ENCODE results near the gene TM4SF1.
"Not testable (repeated sequence)": the region's sequence is repeated elsewhere in the genome, so short reads cannot be mapped to it uniquely, and the experiment has no call there.

Gene TM4SF1

DNA sequence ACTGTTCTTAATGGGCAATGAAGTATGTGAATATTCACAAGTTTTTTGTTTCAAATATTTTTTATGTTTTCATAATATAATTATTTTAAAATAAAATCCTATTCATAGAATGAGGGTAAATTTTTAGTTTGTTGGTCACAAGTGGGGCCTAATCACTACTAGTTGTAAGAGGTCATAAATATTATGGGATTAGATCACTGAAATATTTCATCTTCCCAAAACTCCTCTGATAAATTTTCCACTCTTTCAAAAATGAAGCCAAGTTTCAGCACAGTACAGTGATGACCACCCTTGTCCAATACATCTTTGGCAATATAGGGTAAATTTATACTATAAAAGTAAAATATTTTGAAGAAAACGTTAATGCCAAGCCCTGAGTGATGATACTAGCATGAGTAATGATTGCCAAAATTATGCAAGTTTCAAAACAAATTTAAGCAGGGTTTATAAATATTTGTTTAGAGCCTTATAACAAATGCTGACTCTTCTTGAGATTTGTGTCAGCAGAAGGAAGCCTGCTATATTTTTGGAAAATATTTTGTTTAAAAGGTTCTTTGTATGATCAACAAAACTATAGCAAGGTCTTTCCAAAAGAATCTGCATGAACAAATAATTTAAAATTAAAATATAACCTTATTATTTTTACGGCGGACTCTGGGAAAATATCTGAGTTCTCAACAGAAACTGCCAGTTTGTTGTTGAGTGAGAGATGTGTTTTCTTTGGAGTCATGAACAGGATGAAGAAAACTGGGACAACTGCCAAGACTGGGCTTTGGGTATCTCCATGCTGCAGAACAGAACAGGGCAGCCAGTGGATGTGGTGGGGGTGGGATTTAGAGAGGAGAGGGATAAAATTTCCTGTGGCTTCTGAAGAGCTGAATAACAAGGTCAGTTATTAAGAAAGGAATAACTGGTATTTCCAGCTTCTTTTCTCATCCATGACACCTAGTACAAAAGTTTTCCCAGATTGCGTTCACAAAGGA lies 17.9 kb upstream of the TM4SF1 start:
- DNase-seq (ENCODE audit: low read depth in 2 of 2) = no peak

DNA sequence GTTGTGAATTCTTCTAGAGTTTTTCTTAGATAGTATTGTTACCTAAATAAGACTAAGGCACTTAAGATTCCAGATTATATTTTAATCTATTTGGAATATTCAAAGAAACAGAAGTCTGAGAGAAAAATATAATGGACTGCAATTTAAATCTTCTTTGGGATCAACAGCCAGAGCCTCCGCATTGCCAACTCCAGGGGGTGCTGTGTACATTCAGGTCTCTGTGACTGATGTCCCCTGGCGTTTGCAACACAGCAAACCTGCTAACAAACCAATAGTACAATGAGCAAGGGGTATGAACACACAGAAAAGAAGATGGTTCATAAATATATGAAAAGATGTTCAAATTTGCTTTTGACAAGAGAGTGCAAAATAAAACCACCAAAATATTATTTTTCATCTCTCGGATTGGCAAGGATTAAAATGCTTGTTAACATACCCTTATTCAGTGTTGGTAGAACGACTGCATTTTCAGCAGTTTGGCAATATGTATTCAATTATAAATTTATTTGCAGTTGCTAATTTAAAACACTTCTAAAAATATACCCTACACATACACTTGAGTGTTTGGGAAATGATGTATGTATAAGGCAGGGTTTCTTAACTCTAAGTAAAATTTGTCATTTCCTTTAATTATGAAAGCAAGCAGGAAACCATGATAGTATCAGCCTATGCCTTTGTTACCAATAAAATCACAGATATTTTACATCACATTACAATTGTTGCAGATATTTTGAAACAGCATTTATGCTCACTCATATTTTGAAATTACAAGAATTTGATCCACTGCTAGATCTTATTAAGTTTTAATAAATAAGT lies 16.1 kb upstream of the TM4SF1 start:
- no peak for DNase-seq (ENCODE audit: low read depth in 2 of 2)

DNA sequence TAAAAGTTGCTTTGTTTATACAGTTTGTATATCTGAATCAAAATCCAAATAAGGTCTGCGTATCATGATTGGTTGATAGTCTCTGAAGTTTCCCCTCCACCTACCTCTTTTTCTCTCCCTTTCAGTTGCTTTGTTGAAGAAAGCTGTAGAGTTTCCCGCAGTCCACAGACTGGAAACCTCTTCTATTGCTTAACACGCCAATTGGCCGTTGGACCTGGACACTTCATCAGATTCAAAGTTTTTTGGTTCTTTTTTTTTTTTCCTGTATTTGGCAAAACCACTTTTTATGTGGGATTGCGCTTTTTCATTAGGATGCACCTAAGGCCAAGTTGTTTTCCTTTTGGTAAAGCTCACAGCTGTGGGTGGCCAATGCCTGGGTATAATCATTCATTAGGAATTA lies 14.5 kb upstream of the TM4SF1 start:
- DNase-seq (ENCODE audit: low read depth in 2 of 2) = no peak

DNA sequence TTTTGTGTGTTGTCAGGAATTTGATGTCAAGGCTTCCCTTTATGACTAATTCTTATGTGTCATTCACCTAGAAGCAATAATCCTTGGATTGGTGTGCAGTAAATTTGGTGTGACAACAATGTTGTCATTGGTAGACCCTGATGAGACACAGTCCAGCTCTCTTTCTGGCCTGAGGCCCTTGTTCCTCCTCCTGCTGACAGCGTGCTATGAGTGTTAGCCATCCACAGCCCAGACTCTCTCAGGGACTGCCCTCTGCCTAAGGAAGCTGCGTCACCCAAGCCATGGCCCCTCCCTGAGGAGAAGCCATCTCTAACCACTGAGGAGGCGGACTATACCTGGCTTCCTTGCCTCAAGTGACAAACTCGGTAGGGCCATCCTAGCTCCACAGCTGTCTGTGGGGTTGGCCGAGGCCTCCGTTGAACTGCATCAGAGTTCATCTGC lies 13.3 kb upstream of the TM4SF1 start:
- no peak for DNase-seq (ENCODE audit: low read depth in 2 of 2)

DNA sequence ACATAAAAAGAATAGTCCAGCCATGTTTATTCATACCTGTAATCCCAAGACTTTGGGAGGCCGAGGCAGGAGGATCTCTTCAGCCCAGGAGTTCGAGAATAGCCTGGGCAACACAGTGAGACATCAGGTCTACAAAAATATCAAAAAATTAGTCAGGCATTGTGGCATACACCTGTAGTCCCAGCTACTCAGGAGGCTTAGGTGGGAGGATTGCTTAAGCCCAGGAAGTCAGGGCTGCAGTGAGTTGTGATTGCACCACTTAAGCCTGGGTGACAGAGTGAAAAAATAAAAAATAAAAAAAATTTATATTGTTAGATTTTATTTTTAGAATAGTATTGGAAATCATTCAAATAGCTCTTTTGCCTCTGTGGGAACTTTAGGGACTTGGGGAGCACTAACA lies 12.8 kb upstream of the TM4SF1 start:
- DNase-seq (ENCODE audit: low read depth in 2 of 2) = no peak

DNA sequence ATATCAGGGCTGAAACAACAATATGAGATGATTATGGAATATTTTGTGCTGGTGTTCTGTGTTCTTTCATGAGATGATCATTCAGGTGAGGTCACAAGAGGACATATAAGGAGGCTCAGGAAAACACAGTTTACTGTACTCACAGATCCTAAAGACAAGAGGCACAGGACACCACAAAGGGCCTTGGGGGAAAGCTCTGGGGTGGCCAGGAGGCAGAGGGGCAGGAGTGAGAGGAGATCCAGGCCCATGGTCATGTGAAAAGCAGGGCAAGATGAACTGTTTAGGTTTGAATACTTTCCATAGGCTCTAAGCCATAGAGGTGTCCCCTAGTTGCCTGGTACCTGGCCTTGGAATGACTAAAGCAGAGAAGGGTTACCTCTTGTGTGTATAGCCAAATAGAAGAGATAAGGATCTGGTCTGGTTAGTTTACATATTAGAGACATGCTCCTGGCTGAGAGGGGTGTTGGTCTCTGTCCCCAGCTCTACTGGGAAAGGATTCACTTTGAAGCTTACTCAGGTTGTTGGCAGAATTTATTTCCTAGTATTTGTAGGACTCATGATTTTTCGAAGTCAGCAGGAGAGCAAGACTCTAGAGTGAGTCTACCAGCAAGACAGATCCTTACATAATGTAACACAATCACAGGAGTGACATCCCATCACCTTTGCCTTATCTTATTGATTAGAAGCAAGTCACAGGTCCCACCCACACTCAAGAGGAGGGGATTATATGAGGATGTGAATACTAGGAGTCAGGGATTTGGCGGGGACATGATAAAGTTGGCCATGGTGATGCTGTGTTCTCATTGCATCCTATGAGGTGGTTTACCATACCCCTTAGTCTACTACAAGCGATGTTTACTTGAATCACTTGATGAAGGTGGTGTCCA lies 11.3 kb upstream of the TM4SF1 start:
- no peak for DNase-seq (ENCODE audit: low read depth in 2 of 2)

DNA sequence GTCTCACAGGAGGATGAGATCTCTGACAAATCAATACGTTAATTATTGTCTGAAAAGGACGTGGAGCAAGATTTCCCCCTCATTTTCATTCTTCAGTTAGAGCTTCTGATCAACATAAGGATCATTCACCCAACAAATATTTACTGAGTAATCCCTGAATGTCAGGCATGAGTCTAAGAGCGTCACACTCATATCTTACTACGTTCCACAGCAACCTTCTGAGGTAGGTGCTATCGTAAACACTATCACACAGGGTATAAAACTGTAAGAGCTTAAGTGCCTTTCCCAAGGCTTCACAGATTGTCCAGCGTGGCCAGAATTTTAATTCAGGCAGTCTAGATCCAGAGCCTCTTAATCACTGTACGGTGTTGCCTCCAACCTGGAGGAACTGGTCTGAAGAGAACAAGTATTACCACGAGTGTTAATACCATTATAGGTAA lies 10.6 kb upstream of the TM4SF1 start:
- DNase-seq (ENCODE audit: low read depth in 2 of 2) = peak; percentile 66 to 69

DNA sequence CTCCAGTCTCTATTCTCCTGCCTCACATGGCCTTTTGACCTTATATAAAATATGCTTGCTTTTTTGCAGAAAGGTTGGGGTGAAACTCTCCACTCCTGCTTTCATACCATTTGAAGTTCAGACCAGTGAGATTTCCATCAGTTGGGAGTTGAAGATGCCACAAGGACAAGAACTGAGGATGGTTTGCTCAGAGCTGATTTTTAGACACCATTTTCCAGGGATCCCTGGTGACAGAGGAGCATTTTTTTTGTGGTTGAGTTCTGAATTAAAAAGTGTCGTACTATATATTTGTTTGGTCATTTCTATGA lies 8.8 kb upstream of the TM4SF1 start:
- no peak for DNase-seq (ENCODE audit: low read depth in 2 of 2)

DNA sequence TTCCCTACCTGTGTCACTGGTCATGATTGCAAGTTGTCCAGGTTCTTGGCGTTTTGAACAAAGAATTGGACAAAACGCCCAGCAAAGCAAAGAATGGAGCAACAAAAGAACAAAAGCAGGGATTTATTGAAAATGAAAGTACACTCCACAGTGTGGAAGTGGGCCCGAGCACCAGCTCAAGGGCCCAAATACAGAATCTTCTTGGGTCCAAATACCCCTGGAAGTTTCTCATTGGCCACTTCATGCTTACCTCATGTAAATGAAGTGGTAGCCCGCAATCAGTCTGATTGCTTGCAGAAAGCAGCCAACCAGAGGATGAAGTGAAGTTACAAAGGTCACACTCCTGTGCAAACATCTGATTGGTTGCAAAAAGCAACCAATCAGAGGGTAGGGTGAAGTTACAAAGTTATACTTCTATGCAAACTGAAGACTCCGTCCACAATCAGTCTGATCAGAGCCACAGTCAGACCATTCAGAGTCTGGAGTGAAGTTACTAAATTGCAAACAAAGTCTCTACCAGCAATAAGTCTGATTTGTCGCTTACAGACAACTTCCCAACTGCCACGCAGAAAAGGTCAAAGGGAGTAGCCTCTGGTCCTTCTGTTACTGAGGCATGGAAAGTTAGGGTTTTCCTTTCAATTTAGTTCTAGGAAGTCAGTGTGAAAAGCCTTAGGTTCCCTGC lies 8.3 kb upstream of the TM4SF1 start:
- no peak for DNase-seq (ENCODE audit: low read depth in 2 of 2)

DNA sequence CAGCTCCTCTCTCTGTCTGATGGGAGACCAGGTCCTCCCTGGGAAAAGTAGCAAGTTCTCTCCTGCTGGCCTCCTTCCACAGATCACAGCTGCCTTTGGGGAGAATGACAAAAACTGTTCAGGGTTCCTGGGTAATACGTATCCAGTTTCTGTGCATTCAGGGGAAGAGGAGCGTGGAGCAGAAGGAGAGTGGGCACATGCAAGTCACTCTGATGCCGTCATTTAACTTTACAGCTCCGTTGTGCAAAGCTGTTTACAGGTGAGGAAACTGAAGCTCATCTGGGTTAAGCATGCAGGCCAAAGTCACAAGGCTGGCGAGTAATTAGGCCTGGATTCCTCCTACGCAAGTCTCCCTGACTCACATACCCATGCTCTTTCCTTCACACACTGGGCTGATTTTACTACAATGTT lies 7.5 kb upstream of the TM4SF1 start:
- DNase-seq (ENCODE audit: low read depth in 2 of 2) = no peak

DNA sequence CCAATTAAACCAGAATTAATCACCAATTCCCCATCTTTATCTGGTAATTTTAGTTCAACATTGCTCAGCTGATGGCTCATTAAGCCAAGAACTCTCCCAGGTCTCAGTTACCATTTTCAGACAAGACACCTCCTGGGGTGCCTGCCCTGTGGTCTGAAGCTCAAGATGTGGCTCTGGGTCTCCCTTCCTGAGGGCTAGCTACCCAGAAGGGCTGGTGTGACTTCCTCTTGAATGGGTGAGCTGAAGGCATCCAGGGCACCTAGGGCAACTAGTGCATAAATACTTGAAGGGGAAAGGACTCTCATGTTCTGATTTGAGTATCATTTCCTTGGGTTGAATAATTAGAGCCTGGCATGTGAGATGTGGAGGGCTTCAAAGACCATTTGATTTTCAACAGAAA lies 6.7 kb upstream of the TM4SF1 start:
- DNase-seq (ENCODE audit: low read depth in 2 of 2) = no peak

DNA sequence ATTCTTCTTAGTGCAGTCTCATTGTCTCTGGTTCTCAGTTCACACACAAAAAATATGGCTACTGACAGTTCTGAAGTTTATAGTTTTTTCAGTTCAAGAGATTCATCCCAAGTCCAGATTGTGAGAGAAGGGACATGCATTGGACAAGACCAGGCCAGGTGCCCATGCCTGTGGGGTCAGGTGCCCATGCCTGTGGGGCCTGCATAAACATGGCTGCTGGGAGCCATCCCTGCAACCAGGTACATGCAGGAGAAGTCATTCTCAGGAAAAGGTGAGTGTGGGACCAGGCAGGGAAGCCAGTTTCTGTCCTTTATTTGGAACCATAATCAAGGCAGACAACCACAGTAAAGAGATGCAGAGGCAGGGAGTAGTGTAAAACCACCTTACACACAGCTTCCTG lies 6.3 kb upstream of the TM4SF1 start:
- DNase-seq (ENCODE audit: low read depth in 2 of 2) = no peak

DNA sequence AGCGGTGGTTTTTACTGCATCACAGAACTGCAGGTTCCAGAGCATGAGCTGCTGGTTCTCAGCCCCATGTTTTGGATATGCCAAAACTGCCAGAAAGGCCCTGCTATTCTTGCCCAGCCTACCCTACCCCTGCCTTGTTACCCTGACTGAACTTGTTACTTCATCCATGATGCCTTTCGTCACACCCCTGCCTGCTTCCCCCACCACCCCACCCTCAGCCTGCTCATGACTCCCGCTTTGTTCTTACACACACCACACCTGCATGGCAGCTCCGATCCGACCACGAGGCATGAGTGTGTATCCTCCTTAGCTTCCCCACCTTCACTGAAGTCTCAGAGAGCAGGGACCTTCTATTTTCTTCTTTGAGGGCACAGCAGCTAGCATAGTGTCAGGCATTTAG lies 5.1 kb upstream of the TM4SF1 start:
- no peak for DNase-seq (ENCODE audit: low read depth in 2 of 2)

DNA sequence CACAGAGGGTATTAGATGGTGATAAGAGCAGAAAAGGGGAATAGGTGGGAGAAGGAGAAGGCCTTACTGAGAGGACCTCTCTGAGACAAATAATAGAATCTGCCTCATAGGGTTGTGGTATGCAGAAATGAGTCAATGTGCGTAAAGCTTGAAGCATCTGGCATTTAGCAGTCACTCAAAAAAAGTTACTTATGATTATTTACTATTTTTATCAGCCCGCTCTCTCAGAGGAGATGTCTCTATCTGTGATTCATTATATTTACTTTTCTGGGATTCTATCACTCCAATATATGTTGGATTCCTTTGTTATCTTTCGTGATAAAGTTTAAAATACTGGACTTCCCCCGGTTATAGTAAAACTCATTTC lies 4.6 kb upstream of the TM4SF1 start:
- peak in 1 of 2 experiments; percentile 60 for DNase-seq (ENCODE audit: low read depth in 2 of 2)

DNA sequence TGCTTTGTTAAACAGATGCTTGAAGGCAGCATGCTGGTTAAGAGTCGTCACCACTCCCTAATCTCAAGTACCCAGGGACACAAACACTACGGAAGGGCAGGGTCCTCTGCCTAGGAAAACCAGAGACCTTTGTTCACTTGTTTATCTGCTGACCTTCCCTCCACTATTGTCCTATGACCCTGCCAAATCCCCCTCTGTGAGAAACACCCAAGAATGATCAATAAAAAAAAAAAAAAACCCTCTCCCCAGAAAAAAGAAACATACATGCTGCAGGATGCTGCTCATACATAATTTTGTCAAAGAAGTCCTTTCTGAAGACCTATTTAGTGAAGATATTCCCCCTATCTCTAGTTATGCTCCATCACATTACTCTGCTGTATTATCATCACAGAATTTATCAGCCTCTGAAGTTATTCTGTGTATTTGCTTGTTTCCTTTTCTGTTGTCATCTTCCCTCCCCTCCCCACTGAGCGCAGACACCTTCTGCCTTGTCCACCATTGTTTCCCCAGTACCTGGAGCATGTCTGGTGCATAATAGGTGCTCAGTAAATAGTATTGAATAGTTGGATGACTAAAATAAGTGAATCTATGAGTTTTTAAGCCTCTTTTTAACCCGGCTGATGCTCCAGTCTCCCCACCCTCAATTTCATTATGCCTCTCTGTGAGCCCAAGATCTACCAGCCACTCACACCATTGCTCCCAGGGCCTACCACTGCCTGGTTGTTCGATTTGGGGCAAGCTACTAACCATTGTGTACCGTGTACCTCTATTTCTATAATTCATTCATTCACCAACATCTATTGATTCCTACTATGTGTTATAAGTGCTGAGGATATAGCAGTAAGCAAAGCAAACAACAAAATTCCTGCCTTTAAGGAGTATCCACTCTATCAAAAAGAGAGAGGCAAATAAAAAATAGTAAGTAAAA lies 4.0 kb upstream of the TM4SF1 start:
- DNase-seq (ENCODE audit: low read depth in 2 of 2) = no peak

DNA sequence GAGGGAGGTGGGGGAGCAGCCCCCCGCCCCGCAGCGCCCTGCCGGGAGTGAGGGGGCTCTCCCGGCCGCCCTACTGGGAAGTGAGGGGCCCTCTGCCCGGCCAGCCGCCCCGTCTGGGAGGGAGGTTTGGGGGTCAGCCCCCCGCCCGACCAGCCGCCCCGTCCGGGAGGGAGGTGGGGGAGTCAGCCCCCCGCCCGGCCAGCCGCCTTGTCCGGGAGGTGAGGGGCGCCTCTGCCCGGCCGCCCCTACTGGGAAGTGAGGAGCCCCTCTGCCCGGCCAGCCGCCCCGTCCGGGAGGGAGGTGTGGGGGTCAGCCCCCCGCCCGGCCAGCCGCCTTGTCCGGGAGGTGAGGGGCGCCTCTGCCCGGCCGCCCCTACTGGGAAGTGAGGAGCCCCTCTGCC lies 2.8 kb upstream of the TM4SF1 start:
- DNase-seq (ENCODE audit: low read depth in 2 of 2) = not testable (repeated sequence)

DNA sequence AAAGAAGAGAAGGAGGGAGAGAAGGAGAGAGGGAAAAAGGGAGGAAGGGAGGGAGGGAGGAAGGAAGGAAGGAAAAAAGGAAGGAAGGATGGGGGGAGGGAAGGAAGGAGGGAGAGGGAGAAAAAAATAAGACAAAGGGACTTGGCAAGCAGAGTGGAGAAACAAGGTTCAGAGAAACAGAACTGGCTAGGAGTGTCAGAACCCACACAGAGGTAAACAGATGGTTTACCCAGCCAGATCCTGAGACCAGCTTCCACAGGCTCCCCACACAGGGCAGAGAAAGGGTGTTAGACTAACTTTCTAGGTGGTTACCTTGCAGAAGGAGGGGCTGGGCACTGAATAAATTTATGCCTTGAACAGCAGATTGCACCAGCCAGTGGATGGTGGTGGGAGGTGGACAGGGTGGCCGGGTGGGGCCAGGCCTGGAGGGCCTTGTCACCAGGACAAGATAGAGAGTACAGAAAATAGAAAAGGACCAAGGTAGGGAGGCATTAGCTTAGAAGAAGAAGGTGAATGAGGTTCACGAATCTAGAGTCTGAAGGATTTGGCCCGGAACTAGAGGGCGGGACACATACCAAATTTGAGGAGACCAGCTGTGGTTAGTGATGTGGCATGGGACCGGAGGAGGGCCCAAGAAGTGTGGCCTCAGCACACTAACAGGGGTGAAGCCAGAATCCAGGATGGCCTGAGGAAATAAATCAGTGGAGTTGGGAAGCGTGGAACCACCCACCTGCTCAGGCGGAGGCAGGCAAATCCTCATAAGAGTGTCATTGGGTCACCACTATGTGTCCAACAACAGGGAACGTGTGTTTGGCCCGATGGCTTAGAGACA lies 1.2 kb upstream of the TM4SF1 start:
- no peak for DNase-seq (ENCODE audit: low read depth in 2 of 2)

DNA sequence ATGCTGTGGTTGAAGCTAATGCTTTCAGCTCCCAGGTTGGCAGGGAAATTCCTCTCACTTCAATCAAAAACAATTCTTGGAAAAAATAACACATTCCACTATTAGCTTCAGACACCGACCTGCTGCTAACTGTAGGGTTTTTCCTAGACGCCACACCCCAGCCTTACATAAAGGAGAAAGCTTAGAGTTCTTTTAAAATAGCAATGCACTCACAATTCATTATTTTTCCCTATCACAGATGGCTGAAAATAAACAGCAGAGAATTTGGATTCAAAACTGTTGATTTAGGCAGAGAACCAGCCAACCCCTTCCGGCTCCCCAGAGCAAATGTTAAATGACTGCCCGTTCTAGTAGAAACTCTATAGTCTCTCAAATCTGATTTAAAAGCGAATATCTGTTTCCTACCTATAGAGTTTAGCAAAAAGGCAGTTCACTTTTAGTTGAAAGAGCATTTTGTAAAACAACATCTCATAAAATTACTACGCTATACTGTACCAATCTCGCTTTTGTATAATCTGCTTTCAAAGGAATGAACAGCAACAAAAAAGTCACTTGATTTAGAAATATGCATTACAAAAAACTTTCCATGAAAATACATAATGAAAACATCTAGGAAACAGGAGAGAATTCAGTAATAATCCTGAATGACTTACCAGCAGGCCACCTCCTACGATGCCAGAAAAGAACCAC lies 586 bp downstream of the TM4SF1 start:
- no peak for DNase-seq (ENCODE audit: low read depth in 2 of 2)
